22Rv1 (cell line): ENCODE results near the gene NR1I2.

Experiments used
- H3K27ac ChIP-seq: fragments of 450-650 bp; 2 replicates; pipeline ENCODE4 v1.5.1; 2017
- CTCF ChIP-seq: fragments of 450-650 bp; IDR thresholded peaks from 2 replicates; pipeline ENCODE4 v1.5.1; 2017; ENCODE audit warnings: mild to moderate bottlenecking
- ZFX ChIP-seq: fragments of 450-650 bp; IDR thresholded peaks from 2 replicates; pipeline ENCODE4 v1.6.1; 2017; ENCODE audit warnings: antibody characterized with exemption, borderline replicate concordance

Gene NR1I2

DNA sequence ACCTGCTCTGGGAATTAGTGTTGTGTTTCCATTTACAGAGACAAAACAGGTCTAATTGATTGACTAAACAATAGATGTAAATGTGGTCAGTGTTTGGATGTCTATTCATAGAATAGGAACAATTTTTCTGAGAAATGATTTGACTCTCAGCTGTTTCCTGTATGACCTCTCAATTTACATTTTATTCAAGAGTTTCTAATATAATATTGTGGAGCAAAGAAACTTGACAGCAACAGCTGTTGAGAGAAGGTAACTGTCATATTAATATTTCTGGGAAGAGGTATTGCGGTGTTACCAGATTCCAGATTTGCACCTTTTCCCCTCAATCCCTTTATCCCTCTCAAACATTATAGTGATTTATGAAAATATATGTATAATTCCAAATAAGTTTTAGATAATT, 3.7 kb upstream of the NR1I2 start:
- TF ChIP-seq ZFX, result no peak
- TF ChIP-seq CTCF, result no peak
- H3K27ac ChIP-seq, result no peak overlapping the region

- no peak overlapping the region for H3K27ac ChIP-seq
- TF ChIP-seq ZFX (no peak), CTCF (no peak)
These were observed 3.1 kb upstream of the NR1I2 start for GRCh38 chr3:119778811-119779210.

GRCh38 chr3:119779731-119780383, 2.0 kb upstream of the NR1I2 start:
- no peak for TF ChIP-seq CTCF
- H3K27ac ChIP-seq, result no peak overlapping the region

- TF ChIP-seq CTCF, result no peak
- TF ChIP-seq ZFX, result no peak
- H3K27ac ChIP-seq, result no peak overlapping the region
These were observed 559 bp downstream of the NR1I2 start for GRCh38 chr3:119782460-119782859.

DNA sequence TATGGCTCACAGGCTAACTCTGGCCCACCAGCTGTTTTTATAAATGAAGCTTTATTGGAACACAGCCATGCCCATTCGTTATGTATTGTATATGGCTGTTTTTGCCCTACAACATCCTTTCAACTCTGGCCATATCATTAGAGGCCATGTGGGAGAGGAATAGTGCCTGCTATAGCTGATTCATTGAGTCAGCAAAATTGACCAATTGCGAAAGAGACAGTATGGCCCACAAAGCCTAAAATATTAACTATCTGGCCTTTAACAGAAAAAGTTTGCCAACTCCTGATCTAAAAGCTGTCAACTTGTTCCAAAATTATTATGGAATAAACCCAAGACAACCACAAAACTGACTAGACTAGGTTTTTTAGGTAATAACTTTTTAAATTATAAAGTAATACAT, 1.4 kb downstream of the NR1I2 start:
- TF ChIP-seq CTCF (no peak), ZFX (no peak)
- no peak overlapping the region for H3K27ac ChIP-seq

- no peak overlapping the region for H3K27ac ChIP-seq
- TF ChIP-seq CTCF (no peak), ZFX (no peak)
These were observed 2.0 kb downstream of the NR1I2 start for GRCh38 chr3:119783883-119784282.

DNA sequence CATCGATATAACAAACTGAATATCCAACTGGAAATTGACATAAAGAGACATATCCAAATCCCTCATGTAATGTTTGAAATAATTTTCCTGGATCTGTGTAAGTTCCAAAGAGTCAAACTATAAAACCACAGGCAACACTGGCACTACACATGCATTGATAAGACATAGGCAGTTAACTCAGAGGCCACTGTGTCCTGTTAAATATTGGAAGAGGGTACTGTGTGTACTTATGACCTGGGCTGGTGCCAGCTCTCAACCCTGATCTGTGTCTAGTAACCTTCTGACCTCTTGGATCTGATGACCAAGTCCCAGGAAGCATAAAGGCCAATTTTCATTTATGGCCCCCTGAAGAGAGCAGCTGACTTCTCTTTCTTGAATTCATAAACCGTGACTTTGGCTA, 4.5 kb downstream of the NR1I2 start:
- TF ChIP-seq CTCF (no peak), ZFX (no peak)
- no peak overlapping the region for H3K27ac ChIP-seq
